GM19372 (cell line): ENCODE results near the gene ZFP64.

Source experiments
- ATAC-seq: cut with Tn5 transposase; IDR thresholded peaks from one replicate; pipeline ENCODE4 v1.9.1; 2021; ENCODE audit warnings: mild to moderate bottlenecking, low read depth, moderate library complexity; ENCODE audit not compliant: unreplicated experiment

ZFP64 gene

GRCh38 chr20:52118016-52118623 is 73.5 kb downstream of the ZFP64 start:
- no peak for ATAC-seq

- ATAC-seq: no peak
Observed at GRCh38 chr20:52110456-52110855, 81.1 kb downstream of the ZFP64 start.

GRCh38 chr20:52105442-52106422 is 85.8 kb downstream of the ZFP64 start:
- ATAC-seq: no peak

DNA sequence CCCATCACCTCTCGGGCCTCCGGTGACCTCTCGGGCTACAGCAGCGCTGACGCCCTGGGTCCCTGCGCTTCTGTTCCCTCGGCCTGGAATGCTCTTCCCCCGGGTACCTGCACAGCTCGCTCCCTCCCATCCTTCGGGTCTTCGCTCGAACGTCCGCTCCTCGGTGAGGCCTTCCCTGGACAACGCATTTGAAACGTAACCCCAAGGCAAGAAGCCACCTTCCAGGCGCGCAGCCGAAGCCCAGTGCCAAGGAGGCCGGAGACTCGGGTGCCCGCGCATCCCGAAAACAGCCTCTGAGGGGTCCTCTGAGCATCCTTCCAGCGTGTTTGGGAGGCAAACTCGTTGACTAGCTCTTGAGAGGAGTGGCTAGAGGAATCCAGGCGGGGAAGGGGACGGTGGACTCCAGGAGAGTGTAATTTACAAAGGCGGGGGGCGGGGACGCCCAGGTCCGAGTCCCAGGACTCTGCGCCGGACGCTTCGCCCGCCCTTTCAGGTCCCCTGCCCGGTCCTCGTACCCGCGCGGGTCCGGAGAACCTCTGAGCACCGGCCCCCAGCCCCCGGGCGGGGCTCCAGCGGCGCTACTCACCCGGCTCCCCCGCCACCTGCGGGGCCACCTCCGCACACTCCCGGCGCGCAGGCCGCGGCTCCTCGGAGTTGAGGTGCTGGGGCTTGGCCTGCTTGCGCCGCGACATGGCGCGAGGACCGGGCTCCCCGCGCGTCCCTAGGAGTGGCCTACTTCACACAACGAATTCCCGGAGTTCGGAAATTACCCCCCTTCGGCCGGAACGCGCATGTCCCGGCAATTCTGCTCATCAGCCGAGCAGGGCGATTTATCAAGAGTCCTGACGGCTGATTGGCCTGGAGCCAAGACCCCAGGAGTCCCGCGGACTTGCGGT is 86.8 kb downstream of the ZFP64 start:
- no peak for ATAC-seq

GRCh38 chr20:52103913-52104545 is 87.5 kb downstream of the ZFP64 start:
- no peak for ATAC-seq

- ATAC-seq: no peak
Observed at GRCh38 chr20:52103335-52103912, 88.2 kb downstream of the ZFP64 start.

DNA sequence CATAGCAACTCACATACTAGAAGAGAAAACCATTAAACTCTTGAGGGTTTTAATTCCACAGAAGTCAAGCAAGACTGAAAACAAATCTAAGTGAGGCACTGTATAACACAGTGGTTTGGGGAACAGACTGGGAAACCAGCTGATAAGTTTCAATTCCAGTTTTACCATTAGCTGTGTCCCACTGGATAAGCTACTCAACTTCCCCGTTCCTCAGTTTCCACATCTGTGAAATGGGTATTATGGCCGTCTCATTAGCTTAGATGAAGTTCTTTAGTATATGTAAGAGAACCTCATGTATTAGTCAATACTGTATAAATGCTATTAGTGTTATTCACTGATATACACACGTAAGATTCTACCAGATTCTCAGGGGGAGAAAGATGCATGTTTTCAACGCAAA is 89.0 kb downstream of the ZFP64 start:
- no peak for ATAC-seq

DNA sequence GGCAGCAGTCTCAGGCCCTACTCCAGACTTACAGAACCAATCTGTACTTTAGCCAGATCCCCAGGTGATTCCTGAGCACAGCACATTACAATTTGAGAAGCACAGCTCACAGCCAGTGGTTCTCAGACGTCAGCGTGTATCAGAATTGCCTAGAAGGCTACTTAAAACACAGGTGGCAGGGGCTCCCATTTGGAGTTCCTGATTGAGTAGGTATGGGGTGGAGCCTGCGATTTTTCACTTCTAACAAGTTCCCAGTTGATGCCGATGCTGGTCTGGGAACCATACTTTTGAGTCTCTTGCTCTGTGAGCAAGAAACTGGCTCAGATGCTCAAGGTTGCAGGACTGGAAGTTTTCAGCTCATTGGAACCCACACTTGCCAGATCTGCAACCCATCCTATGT is 89.5 kb downstream of the ZFP64 start:
- ATAC-seq: no peak
